ENCODE measurements around the gene PEX14.

PEX14 gene

DNA sequence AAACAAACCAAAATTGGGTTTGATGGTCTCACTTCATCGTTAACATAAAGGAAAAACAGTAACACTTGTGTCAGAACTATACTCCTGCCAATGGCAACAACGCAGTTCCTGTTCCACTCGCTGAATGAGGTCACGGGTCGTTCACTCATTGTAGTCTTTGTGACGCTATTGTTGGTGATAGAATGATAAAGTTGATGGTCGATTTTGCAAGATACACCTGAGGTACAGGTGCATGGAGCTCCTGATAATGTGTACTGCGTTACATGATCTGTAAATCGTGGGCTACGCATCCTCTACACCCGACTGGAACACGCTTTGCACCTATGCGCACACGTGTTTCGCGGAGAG is 44.9 kb upstream of the PEX14 start:
- H2AFZ ChIP-seq (ENCODE audit: low read length) = no peak overlapping the region
- peak overlapping the region; percentile 100 for H3K4me2 ChIP-seq (ENCODE audit: low read length)
- H3K4me1 ChIP-seq (ENCODE audit: insufficient read depth, low read length, severe bottlenecking) = peaks cover 22% of the 10 kb centered on the region
- no peaks in the 10 kb centered on the region for H3K27me3 ChIP-seq (ENCODE audit: insufficient read depth, low read length)
- no peaks in the 10 kb centered on the region for H3K9me3 ChIP-seq (ENCODE audit: low read length)
- no peaks in the 10 kb centered on the region for H3K9me2 ChIP-seq (ENCODE audit: low read depth, low read length)
- H3K36me3 ChIP-seq (ENCODE audit: insufficient read depth, low read length) = no peaks in the 10 kb centered on the region
- H3K9ac ChIP-seq (ENCODE audit: low read length) = peak overlapping the region; percentile 96
- H3K4me3 ChIP-seq (ENCODE audit: low read depth, low read length, poor library complexity, severe bottlenecking) = peak overlapping the region; percentile 97
- TF ChIP-seq EZH2 (IDR thresholded peaks at IDR 0.05; ENCODE audit: borderline replicate concordance, low read length) = no peak
- TF ChIP-seq, protein P1, sequence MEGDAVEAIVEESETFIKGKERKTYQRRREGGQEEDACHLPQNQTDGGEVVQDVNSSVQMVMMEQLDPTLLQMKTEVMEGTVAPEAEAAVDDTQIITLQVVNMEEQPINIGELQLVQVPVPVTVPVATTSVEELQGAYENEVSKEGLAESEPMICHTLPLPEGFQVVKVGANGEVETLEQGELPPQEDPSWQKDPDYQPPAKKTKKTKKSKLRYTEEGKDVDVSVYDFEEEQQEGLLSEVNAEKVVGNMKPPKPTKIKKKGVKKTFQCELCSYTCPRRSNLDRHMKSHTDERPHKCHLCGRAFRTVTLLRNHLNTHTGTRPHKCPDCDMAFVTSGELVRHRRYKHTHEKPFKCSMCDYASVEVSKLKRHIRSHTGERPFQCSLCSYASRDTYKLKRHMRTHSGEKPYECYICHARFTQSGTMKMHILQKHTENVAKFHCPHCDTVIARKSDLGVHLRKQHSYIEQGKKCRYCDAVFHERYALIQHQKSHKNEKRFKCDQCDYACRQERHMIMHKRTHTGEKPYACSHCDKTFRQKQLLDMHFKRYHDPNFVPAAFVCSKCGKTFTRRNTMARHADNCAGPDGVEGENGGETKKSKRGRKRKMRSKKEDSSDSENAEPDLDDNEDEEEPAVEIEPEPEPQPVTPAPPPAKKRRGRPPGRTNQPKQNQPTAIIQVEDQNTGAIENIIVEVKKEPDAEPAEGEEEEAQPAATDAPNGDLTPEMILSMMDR (IDR thresholded peaks at IDR 0.05; ENCODE audit: low read length) = no peak
- H3F3A ChIP-seq (ENCODE audit: insufficient read depth, low read length) = no peaks in the 10 kb centered on the region
- no peaks in the 10 kb centered on the region for H3K79me2 ChIP-seq (ENCODE audit: insufficient read depth, low read length)
- H4K20me1 ChIP-seq (ENCODE audit: insufficient read depth, low read length) = no peaks in the 10 kb centered on the region
- no peak overlapping the region for H3K27ac ChIP-seq (ENCODE audit: low read depth, low read length, poor library complexity, severe bottlenecking)

DNA sequence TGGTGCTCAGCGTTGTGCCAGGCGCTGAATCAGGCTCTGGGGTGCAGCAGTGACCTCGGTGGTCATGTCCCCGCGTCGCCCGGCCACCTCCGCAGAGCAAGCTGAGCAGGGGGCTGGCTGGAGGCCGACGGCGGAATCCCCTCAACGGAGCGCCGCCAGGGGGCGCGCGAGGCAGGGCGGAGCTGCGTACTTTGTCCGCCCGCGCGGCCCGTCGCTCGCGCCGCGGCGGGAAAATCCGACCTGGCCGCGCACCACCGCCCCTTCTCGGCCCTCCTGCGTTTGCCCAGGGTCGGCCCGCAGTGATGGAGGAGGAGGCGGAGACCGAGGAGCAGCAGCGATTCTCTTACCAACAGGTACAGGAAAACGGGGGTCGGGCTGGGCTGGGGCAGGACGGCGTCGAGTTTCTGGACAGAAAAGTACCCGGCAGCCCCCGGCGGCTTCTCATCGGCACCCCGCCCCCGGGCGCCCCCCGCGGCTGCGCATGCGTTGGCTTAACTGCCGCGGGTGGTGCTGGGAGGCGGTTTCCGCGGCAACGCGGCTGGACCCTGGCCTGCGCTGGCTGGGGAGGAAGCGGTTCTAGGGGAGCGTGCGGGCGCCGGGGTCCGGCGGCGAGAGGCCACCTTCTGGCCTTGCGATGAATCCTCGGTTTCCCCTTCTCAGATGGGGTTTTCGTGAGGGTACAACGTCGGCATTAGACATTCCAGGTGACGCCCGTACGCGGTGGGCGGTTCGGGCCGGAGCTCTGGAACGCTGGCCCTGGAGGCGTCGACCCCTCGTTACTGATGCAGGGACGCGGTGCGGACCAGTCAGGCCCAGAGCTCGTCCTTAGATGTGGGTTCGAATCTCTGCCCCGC is 44.3 kb upstream of the PEX14 start, which contains the start of gene CENPS:
Gene CENPS (plus strand): TSS at position 218 of the 854 bp plus-strand sequence. CDS start 85 bp downstream, at position 303.
- Histone ChIP-seq H3K36me3 (ENCODE audit: insufficient read depth, low read length) (0 out of 2 replicates have a peak, but pooled peaks cover 4% of the 10 kb centered on the region), H4K20me1 (ENCODE audit: insufficient read depth, low read length) (no peaks in the 10 kb centered on the region), H3K27ac (ENCODE audit: low read depth, low read length, poor library complexity, severe bottlenecking) (peak within 1 kb of the TSS; percentile 35), H3K4me1 (ENCODE audit: insufficient read depth, low read length, severe bottlenecking) (peaks cover 22% of the 10 kb centered on the region), H3K4me3 (ENCODE audit: low read depth, low read length, poor library complexity, severe bottlenecking) (peak within 1 kb of the TSS; percentile 97), H2AFZ (ENCODE audit: low read length) (peak within 1 kb of the TSS; percentile 96), H3K79me2 (ENCODE audit: insufficient read depth, low read length) (no peaks in the 10 kb centered on the region), H3K9me3 (ENCODE audit: low read length) (no peaks in the 10 kb centered on the region), H3F3A (ENCODE audit: insufficient read depth, low read length) (no peaks in the 10 kb centered on the region), H3K9ac (ENCODE audit: low read length) (peak within 1 kb of the TSS; percentile 96), H3K4me2 (ENCODE audit: low read length) (peak within 1 kb of the TSS; percentile 100), H3K27me3 (ENCODE audit: insufficient read depth, low read length) (no peaks in the 10 kb centered on the region), H3K9me2 (ENCODE audit: low read depth, low read length) (no peaks in the 10 kb centered on the region)
- TF ChIP-seq, protein P1 (IDR thresholded peaks at IDR 0.05; ENCODE audit: low read length) = peak; percentile 91
- TF ChIP-seq EZH2 (IDR thresholded peaks at IDR 0.05; ENCODE audit: borderline replicate concordance, low read length) = no peak

DNA sequence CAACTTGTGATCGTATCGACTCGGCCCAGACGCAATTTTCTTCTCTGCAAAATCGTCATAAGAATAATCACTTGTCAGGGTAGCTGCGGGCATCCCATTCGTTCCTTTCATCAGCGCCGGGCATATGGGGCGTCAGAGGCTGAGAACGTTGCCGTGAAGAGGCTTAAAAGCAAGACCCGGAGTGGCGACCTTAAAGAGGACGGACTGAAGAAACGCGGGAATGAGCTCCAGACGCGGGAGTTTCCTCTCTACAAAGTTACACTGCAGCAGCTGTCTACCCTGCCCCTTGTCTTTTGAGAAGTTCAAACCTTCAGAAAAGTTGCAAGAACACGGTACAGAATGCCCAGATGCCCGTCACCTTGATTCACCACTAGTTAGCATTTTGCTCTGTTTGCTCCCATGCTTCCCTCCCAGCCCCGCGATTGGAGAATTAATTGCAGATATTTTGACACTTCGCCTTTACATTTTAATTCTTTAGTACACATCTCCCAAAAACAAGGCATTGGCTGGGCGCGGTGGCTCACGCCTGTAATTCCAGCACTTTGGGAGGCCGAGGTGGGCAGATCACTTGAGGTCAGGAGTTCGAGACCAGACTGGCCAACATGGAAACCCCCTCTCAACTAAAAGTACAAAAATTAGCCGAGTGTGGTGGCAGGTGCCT is 43.5 kb upstream of the PEX14 start:
- TF ChIP-seq, protein P1 (IDR thresholded peaks at IDR 0.05; ENCODE audit: low read length) = no peak
- no peak for TF ChIP-seq EZH2 (IDR thresholded peaks at IDR 0.05; ENCODE audit: borderline replicate concordance, low read length)
- Histone ChIP-seq H3K79me2 (ENCODE audit: insufficient read depth, low read length) (no peaks in the 10 kb centered on the region), H3K9me3 (ENCODE audit: low read length) (no peaks in the 10 kb centered on the region), H3K36me3 (ENCODE audit: insufficient read depth, low read length) (0 out of 2 replicates have a peak, but pooled peaks cover 4% of the 10 kb centered on the region), H3K9ac (ENCODE audit: low read length) (peak overlapping the region; percentile 96), H3K27me3 (ENCODE audit: insufficient read depth, low read length) (no peaks in the 10 kb centered on the region), H3K9me2 (ENCODE audit: low read depth, low read length) (no peaks in the 10 kb centered on the region), H3K4me2 (ENCODE audit: low read length) (peak overlapping the region; percentile 100), H3K27ac (ENCODE audit: low read depth, low read length, poor library complexity, severe bottlenecking) (no peak overlapping the region), H3K4me3 (ENCODE audit: low read depth, low read length, poor library complexity, severe bottlenecking) (peak overlapping the region; percentile 97), H3K4me1 (ENCODE audit: insufficient read depth, low read length, severe bottlenecking) (peaks cover 22% of the 10 kb centered on the region), H4K20me1 (ENCODE audit: insufficient read depth, low read length) (no peaks in the 10 kb centered on the region), H3F3A (ENCODE audit: insufficient read depth, low read length) (no peaks in the 10 kb centered on the region), H2AFZ (ENCODE audit: low read length) (peak overlapping the region; percentile 96)
